LNCAP (cell line): ENCODE measurements around the gene ANKRD49.

ENCODE experiments used
- CTCF ChIP-seq: fragments of 450-650 bp; IDR thresholded peaks from 2 replicates; pipeline ENCODE4 v1.5.1; 2017; ENCODE audit warnings: mild to moderate bottlenecking

The ANKRD49 gene

GRCh38 chr11:94524341-94524740 lies 30.6 kb downstream of the ANKRD49 start:
- no peak for TF ChIP-seq CTCF

- TF ChIP-seq CTCF = no peak
Observed at GRCh38 chr11:94525546-94526324, 32.0 kb downstream of the ANKRD49 start.

DNA sequence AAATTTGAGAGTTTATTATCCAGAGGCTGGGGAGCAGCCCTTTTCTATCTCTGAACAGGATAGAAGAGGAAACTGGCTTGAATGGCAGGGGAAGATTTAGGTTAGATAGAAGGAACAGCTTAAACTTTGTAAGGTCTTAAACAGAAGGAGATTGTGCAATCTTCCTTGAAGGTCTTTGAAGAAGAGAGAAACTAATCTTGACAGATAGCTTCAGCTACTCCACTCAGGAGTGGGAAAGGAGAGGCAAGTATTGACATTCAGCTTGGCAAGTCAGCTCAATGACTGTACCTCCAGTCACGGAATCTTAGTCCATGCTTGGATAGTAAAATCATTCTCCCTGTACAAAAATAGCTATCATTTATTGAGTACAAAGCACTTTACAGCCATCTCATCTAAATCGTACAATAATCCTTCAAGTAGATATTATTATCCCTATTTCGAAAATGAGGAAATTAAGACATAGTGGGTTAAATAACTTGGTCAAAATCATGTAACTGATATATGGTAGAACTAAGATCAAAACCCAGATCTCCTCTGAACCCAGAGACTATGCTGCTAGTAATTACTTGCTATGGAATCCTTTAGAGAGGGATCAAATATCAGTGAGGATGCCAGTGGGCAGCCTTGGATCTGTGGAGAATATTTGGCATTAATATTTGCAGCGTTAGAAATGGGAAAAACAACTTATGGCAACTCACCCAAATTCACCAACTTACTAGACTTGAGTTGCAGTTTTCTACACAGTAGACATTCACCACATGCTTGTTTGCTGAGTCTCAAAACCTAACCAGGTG lies 33.1 kb downstream of the ANKRD49 start:
- no peak for TF ChIP-seq CTCF

DNA sequence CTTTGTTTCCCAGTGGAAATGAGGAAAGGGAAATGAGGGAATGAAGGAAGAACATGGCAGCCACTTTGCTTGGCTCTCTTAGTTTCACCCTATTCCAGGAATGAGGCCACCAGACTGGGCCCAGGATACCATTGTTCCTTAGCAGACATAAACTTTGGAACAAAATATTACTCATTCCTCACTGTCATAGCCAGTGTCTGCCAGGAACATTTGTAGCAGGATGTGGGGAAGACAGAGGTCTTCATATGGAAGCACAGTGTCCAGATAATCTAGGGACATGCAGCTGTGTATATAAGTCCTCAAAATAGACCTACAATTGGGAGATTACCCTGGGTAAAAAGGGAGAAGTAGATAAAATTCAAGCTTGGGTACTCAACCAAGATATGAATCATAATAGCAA lies 34.8 kb downstream of the ANKRD49 start:
- TF ChIP-seq CTCF = no peak

DNA sequence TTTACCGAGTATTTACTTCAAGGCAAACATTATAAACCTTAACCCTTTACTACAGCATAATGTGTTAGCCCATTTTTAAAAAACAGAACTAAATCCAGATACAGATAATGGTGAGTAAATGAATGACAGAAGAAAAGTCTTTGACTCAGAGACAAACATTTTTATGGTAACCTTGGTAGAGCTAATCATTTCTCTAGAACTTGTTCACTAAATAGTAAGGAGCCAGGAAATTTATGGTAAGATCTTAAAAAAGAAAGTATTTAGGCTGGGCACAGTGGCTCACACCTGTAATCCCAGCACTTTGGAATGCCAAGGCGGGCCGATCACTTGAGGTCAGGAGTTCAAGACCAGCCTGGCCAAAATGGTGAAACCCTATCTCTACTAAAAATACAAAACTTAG lies 38.4 kb downstream of the ANKRD49 start:
- no peak for TF ChIP-seq CTCF

- TF ChIP-seq CTCF = no peak
Observed at GRCh38 chr11:94533206-94533605, 39.4 kb downstream of the ANKRD49 start.

GRCh38 chr11:94533696-94534630 lies 40.2 kb downstream of the ANKRD49 start:
- TF ChIP-seq CTCF = no peak
